ENCODE measurements around the gene GADD45G. TPM values are rescaled to one million over a fixed set of nuclear protein-coding genes. Genes with fewer than 3 reads are reported as not detected.

The GADD45G gene
- polyA plus RNA-seq, 1 experiment = 0.07 TPM

DNA sequence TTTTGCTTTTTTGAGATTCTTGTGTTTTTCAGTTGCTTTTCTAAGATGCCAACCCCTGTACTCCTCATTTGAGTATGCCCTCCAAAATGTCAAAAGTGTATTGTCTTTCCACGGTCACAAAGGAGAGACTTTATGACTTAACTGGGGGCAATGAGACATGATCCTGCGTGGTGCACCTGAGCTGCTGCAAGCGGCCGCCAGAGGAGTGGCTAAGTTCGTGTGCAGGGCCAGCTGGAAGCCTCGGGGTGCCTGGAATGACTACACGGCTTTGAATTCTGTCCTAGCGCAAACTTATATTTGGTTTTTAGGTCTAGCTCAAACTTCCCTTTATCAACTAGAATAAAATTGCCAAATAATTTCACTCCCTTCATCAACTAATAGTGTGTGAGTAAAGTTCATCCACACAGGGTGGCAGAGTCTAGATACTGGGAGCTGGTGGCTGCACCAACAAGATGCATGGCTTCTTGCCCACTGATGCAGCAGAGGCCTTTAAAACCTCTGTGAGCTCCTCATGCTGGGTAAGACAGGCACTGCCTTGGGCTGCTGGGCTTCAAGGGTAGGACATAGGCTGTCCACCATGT, 4.7 kb downstream of the GADD45G start:
- CTCF ChIA-PET = interaction anchor here (0.7 to 1.3 kb wide), 2 partner anchors 33 to 492 kb away, joined by 4 to 6 read pairs; no protein-coding TSS in a partner anchor
- POLR2A ChIA-PET = no interaction called here
- H3K27me3 ChIP-seq (ENCODE audit: control insufficient read depth, insufficient read depth, low read length) = peaks cover 17% of the 10 kb centered on the region
- no peak overlapping the region for H3K4me3 ChIP-seq (ENCODE audit: low read depth, low read length)
- peaks cover 3% of the 10 kb centered on the region; the same call in 1 of the 2 replicates for H3K9me3 ChIP-seq (ENCODE audit: control insufficient read depth, insufficient read depth, low read length)
- TF ChIP-seq, protein P1, sequence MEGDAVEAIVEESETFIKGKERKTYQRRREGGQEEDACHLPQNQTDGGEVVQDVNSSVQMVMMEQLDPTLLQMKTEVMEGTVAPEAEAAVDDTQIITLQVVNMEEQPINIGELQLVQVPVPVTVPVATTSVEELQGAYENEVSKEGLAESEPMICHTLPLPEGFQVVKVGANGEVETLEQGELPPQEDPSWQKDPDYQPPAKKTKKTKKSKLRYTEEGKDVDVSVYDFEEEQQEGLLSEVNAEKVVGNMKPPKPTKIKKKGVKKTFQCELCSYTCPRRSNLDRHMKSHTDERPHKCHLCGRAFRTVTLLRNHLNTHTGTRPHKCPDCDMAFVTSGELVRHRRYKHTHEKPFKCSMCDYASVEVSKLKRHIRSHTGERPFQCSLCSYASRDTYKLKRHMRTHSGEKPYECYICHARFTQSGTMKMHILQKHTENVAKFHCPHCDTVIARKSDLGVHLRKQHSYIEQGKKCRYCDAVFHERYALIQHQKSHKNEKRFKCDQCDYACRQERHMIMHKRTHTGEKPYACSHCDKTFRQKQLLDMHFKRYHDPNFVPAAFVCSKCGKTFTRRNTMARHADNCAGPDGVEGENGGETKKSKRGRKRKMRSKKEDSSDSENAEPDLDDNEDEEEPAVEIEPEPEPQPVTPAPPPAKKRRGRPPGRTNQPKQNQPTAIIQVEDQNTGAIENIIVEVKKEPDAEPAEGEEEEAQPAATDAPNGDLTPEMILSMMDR (IDR thresholded peaks at IDR 0.05; ENCODE audit: low read depth, low read length) = no peak
- DNase-seq (ENCODE audit: low read depth, low spot score) = no peak
- H3K27ac ChIP-seq (ENCODE audit: low read depth, low read length) = no peak overlapping the region

DNA sequence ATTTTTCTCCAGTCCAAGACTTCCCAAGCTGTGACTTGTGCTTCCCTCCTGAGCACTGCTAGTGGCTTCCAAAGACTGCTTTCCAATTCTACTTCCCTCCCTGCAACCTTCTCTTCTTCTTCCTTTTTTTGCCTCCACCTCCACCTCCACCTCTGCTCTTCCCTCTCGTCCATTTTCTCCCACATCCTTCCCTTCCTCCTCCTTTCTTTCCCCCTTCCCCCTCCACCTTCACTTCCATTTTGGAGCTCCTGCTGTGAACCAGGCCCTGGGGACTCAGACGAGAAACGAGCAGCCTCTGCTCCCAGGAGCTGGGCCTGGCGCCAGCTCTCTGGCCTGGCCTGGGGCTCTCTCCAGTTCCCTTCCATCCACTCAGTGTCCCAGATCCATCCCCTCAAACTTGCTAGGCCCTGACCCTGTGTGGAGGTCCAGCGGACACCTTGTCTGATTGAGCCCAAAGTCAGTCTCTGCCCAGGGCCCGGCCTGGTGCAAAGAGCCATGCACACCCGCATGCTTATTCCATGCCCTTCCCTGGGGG, 5.6 kb downstream of the GADD45G start:
- CTCF ChIA-PET = interaction anchor here (0.6 to 1.3 kb wide), 2 partner anchors 8 to 442 kb away, joined by 5 to 8 read pairs; no protein-coding TSS in a partner anchor
- Histone ChIP-seq H3K27me3 (ENCODE audit: control insufficient read depth, insufficient read depth, low read length) (peaks cover 9% of the 10 kb centered on the region), H3K4me3 (ENCODE audit: low read depth, low read length) (no peak overlapping the region), H3K27ac (ENCODE audit: low read depth, low read length) (no peak overlapping the region), H3K9me3 (ENCODE audit: control insufficient read depth, insufficient read depth, low read length) (peaks cover 3% of the 10 kb centered on the region; the same call in 1 of the 2 replicates)
- POLR2A ChIA-PET = no interaction called here
- TF ChIP-seq, protein P1 (IDR thresholded peaks at IDR 0.05; ENCODE audit: low read depth, low read length) = no peak
- DNase-seq (ENCODE audit: low read depth, low spot score) = no peak

DNA sequence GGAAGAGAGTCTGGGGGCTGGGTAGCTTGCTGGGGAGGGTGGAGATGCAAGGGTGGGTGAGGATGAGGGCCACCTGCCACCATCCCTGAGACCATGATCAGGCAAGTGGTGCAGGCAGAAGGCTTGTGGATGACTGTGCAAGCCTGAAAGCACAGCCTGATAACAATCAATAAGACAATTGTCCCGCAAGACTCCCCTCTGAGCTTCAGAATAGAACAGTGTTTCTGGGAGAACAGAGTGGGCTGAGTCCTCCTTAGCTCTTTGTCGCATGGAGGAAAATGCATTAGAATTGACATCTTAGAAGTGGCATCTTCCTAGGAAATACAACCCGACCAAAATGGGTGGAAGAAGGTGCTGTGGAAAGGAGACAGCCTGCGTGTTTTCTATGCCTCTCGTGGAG, 6.6 kb downstream of the GADD45G start:
- H3K9me3 ChIP-seq (ENCODE audit: control insufficient read depth, insufficient read depth, low read length) = no peaks in the 10 kb centered on the region
- ChIA-PET CTCF (interaction anchor here (1.1 to 1.3 kb wide), 2 partner anchors 9 to 14 kb away, joined by 3 to 5 read pairs; no protein-coding TSS in a partner anchor), POLR2A (no interaction called here)
- H3K4me3 ChIP-seq (ENCODE audit: low read depth, low read length) = no peak overlapping the region
- no peak for DNase-seq (ENCODE audit: low read depth, low spot score)
- no peak overlapping the region for H3K27ac ChIP-seq (ENCODE audit: low read depth, low read length)
- TF ChIP-seq, protein P1 (IDR thresholded peaks at IDR 0.05; ENCODE audit: low read depth, low read length) = no peak
- H3K27me3 ChIP-seq (ENCODE audit: control insufficient read depth, insufficient read depth, low read length) = peaks cover 8% of the 10 kb centered on the region

DNA sequence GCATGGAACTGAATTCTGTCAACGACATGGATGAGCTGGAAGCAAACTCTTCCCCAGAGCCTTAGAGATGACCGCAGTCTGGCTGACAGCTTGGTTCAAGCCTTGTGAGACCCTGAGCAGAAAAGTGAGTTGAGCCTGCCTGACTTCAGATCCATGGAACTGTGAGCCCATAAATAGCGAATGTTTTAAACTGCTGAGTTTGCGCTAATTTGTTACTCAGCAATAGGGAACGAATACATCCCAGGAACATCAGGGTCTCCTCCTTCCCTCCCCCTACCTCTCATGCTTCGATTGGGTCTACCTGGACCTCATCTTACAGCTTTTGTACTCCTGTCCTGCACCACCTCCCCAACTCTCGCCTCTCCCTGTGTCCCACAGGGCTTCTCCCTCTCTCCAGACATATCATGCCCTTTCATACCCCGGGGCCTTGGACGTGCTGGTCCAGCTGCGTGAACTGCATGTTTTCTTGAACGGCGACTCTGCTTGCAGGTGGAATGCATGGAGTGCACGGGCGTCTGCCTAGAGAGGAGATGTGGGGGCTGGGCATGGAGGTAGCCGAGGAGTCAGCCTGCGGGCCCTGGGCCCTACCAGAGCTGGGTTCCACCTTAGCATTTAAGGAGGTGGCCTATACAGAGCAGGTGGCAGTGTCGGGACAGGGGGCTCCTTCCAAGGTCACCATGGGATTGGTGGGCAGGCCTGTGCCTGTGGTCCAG, 7.9 kb downstream of the GADD45G start:
- no peak for DNase-seq (ENCODE audit: low read depth, low spot score)
- H3K9me3 ChIP-seq (ENCODE audit: control insufficient read depth, insufficient read depth, low read length) = no peaks in the 10 kb centered on the region
- H3K4me3 ChIP-seq (ENCODE audit: low read depth, low read length) = no peak overlapping the region
- TF ChIP-seq, protein P1 (IDR thresholded peaks at IDR 0.05; ENCODE audit: low read depth, low read length) = no peak
- no peak overlapping the region for H3K27ac ChIP-seq (ENCODE audit: low read depth, low read length)
- POLR2A ChIA-PET = no interaction called here
- peaks cover 8% of the 10 kb centered on the region for H3K27me3 ChIP-seq (ENCODE audit: control insufficient read depth, insufficient read depth, low read length)
- CTCF ChIA-PET = interaction anchor here (0.6 to 1.7 kb wide), 2 partner anchors 9 to 36 kb away, joined by 4 to 9 read pairs; no protein-coding TSS in a partner anchor
